Mesodermal cell (in vitro differentiated cells): ENCODE data around the gene TSFM.

Experiments
- H3K27ac ChIP-seq: 2 replicates; pipeline ENCODE4 v1.7.0; 2013; ENCODE audit warnings: mild to moderate bottlenecking, low read depth, low read length, moderate library complexity; ENCODE audit not compliant: severe bottlenecking
- H3K36me3 ChIP-seq: 2 replicates; pipeline ENCODE4 v1.7.1; 2013; ENCODE audit warnings: mild to moderate bottlenecking, low read length, moderate library complexity; ENCODE audit not compliant: control insufficient read depth, insufficient read depth
- H3K4me1 ChIP-seq: one replicate; pipeline ENCODE4 v1.7.1; 2013; ENCODE audit warnings: mild to moderate bottlenecking, low read length; ENCODE audit not compliant: insufficient read depth, control insufficient read depth, poor library complexity, severe bottlenecking
- H3K4me3 ChIP-seq: 2 replicates; pipeline ENCODE4 v1.7.0; 2013; ENCODE audit warnings: low read length, control low read depth, mild to moderate bottlenecking; ENCODE audit not compliant: insufficient read depth, poor library complexity, severe bottlenecking; ENCODE audit errors: extremely low read depth
- H3K9me3 ChIP-seq: 2 replicates; pipeline ENCODE4 v1.7.1; 2013; ENCODE audit warnings: mild to moderate bottlenecking, low read length, moderate library complexity; ENCODE audit not compliant: control insufficient read depth
- WGBS, 2 experiments: methylation state at CpG; one replicate each; pipeline ENCODE4 v1.1.5; 2013; ENCODE audit warnings: missing lambda C conversion rate in 2 of 2; ENCODE audit not compliant: insufficient coverage in 2 of 2; 5-methylcytosine and 5-hydroxymethylcytosine counted together

Gene TSFM

GRCh38 chr12:57765698-57766463 lies 16.7 kb upstream of the TSFM start:
- Histone ChIP-seq H3K4me3 (peak overlapping the region; percentile 9), H3K27ac (no peak overlapping the region), H3K36me3 (peaks cover 23% of the 10 kb centered on the region), H3K9me3 (no peaks in the 10 kb centered on the region), H3K4me1 (peaks cover 10% of the 10 kb centered on the region)
- WGBS, 2 experiments = 3 to 7% methylated on average over 27 to 32 of the region's 40 CpGs

DNA sequence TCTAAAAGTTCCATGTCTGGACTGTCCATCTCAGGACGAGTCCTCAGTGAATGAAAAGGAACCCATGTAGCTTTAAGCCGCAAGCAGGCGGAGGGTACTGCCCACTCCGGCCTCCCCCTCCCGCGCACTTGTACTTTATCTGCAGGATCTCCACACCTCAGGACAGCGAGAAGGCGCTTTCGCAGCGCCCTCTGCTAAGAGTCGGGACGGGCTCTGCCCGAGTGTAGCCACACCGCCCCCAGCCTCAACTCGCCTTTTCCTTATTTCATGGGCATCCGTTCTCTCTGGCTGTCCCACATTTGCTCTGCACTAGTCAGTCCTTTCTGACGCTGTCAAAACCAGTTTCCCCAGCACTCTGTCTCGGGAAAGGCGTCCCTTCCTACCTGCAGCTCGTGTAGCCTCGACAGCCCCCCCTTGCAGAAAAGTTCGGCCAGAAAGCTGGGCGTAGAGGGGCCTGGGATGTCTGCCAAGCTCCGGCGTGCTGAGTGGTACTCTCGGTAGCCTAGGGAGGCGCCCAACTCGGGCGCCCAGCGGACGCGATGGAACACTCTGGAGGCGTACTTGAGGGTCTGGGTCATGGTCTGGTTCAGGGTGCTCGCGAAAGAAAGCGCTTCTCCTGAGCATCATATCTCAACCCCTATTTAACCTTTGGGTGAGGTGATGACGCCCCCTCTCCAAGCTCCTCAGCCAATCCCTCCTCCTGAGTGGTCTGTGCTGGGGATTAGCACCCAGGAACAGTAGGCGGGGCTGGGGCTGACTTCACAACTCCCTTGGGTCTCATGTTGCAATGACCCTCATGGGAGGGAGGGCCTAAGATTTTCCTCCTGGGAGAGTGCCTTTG lies 15.9 kb upstream of the TSFM start, which contains the start of gene CYP27B1:
CYP27B1 (minus strand) TSS at position 615 of the 841 bp plus-strand sequence; CDS start at position 578, 37 bp downstream.
- H3K36me3 ChIP-seq = peaks cover 25% of the 10 kb centered on the region
- H3K4me1 ChIP-seq = peaks cover 13% of the 10 kb centered on the region
- H3K4me3 ChIP-seq = no peak within 1 kb of the TSS
- WGBS, 2 experiments = 5 to 6% methylated on average over 29 to 31 of the region's 38 CpGs
- no peak within 1 kb of the TSS for H3K27ac ChIP-seq
- no peaks in the 10 kb centered on the region for H3K9me3 ChIP-seq

- Histone ChIP-seq H3K4me1 (peaks cover 13% of the 10 kb centered on the region), H3K36me3 (peaks cover 25% of the 10 kb centered on the region), H3K27ac (no peak overlapping the region), H3K4me3 (no peak overlapping the region), H3K9me3 (no peaks in the 10 kb centered on the region)
Observed at GRCh38 chr12:57767305-57767698, 15.3 kb upstream of the TSFM start.

- H3K27ac ChIP-seq = no peak overlapping the region
- 90 to 100% methylated on average over 1 to 3 of the region's 3 CpGs for WGBS, 2 experiments
- H3K36me3 ChIP-seq = peaks cover 25% of the 10 kb centered on the region
- no peaks in the 10 kb centered on the region for H3K9me3 ChIP-seq
- H3K4me3 ChIP-seq = no peak overlapping the region
- peaks cover 13% of the 10 kb centered on the region for H3K4me1 ChIP-seq
Observed at GRCh38 chr12:57767876-57768275, 14.7 kb upstream of the TSFM start.

GRCh38 chr12:57769594-57769993 lies 13.0 kb upstream of the TSFM start:
- no peak overlapping the region for H3K4me3 ChIP-seq
- no peak overlapping the region for H3K27ac ChIP-seq
- peaks cover 25% of the 10 kb centered on the region for H3K36me3 ChIP-seq
- no peaks in the 10 kb centered on the region for H3K9me3 ChIP-seq
- WGBS, 2 experiments = 95 to 96% methylated on average over 9 to 10 of the region's 11 CpGs
- H3K4me1 ChIP-seq = peaks cover 13% of the 10 kb centered on the region

GRCh38 chr12:57770734-57771133 lies 11.9 kb upstream of the TSFM start:
- Histone ChIP-seq H3K4me1 (peaks cover 10% of the 10 kb centered on the region), H3K4me3 (peak overlapping the region; percentile 74), H3K36me3 (peaks cover 25% of the 10 kb centered on the region), H3K27ac (no peak overlapping the region), H3K9me3 (no peaks in the 10 kb centered on the region)
- WGBS, 2 experiments = 91 to 98% methylated on average over 3 to 4 of the region's 4 CpGs

DNA sequence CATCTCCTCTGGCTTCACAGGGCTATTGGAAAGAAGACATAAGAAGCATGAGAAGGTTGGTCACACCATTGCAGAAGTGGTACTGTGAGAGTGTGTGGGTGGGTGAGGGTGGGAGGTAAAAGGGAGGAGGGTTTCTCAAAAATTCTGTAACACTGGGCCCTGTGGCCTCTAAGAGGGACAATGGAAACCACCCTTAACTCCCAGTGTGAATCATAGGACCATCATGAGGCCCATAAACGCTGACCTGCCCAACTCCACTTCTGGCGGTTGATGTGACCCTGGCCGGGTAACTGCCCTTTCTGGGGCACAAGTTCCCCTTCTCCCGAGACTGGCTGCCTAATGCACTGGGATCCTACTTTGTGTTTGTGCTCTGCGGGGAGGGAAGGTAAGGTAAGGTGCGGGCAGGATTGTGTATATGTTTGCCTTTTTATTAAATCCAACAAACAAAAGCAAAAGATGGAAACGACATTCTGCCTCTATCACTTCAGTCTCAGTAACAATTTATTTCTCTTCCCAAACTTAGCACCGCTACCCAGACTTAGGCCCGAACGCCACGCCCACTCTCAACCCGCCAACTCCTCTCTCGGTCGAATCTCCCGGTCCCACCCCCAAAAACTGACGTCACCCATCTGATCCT lies 11.2 kb upstream of the TSFM start:
- H3K36me3 ChIP-seq = peaks cover 25% of the 10 kb centered on the region
- H3K4me3 ChIP-seq = peak overlapping the region; percentile 74
- WGBS, 2 experiments = 1% methylated on average over 12 to 13 of the region's 16 CpGs
- H3K9me3 ChIP-seq = no peaks in the 10 kb centered on the region
- H3K4me1 ChIP-seq = peaks cover 7% of the 10 kb centered on the region
- peak overlapping the region; percentile 96 for H3K27ac ChIP-seq

DNA sequence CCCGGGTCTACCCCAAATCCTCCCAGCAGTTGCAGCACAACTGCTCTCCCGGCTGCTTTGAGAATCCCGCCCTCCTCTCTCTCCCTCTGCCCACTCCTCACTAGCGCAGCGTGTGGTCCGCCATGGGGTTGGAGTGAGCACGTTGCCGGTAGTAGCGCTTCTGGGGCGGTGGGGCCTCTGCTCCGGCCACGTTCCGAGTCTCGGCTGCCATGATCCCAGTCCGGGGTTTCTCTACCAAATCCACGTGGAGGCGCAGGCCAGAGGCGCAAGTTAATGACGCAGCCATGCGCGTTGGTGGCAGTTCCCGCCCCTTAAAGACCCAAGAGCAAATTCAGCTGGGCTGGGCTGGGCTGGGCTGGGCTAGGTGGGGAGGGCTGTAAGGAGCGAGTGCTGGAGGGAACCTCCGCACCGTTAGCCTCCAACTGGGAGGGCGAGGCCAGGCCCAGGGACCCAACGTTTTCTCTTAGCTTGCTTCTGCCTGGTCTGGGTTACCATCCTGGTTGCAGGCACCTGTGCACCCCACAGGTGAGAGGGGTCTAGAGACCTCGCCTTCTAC lies 10.6 kb upstream of the TSFM start, which contains the start of gene METTL1:
METTL1 (minus strand) TSS at position 233 of the 556 bp plus-strand sequence; CDS start at position 211, 22 bp downstream.
- Histone ChIP-seq H3K36me3 (peaks cover 25% of the 10 kb centered on the region), H3K4me3 (peak within 1 kb of the TSS; percentile 74), H3K27ac (peak within 1 kb of the TSS; percentile 96), H3K4me1 (peaks cover 3% of the 10 kb centered on the region), H3K9me3 (no peaks in the 10 kb centered on the region)
- 1% methylated on average over 23 of the region's 28 CpGs for WGBS, 2 experiments

DNA sequence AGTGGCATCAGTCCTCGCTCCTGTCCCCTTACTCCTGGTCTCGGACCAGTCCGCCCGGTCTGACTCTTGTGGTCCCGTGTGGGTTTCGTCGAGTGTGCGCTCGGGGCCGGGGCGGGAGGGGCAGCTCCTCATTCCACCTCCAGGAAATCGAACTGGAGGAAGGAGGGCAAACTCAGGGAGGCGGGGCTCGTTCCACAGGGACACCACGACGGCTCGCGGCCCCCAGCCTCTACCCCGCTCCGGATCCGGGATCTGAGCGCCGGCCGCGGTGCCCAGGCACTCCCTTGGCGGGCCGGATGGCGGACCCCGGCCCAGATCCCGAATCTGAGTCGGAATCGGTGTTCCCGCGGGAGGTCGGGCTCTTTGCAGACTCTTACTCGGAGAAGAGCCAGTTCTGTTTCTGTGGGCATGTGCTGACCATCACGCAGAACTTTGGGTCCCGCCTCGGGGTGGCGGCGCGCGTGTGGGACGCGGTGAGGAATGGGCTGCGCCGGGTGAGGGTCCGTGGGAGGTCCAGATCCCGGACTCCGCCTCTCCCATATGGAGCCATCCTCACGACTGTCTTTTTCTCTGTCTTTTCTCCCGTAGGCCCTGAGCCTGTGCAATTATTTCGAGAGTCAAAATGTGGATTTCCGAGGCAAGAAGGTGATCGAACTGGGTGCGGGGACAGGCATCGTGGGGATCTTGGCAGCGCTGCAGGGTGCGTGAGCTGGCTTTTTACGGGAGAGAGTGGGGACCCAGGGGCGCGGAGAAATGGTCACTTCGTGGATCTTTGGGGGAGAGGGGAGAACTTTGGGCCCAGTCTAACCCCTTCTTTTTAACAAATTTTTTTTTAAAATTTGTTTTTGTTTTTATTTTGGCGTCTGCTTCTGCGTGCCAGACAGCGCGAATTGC lies 9.9 kb upstream of the TSFM start, which contains the start of gene EEF1AKMT3:
EEF1AKMT3 (plus strand) TSS at position 186 of the 894 bp plus-strand sequence; CDS start at position 297, 111 bp downstream.
- peak within 1 kb of the TSS; percentile 74 for H3K4me3 ChIP-seq
- peaks cover 3% of the 10 kb centered on the region for H3K4me1 ChIP-seq
- H3K9me3 ChIP-seq = no peaks in the 10 kb centered on the region
- H3K36me3 ChIP-seq = peaks cover 25% of the 10 kb centered on the region
- H3K27ac ChIP-seq = peak within 1 kb of the TSS; percentile 96
- WGBS, 2 experiments = 0 to 6% methylated on average over 48 to 49 of the region's 67 CpGs
